HFFc6 (cell line): Measurements from ENCODE around the gene TP63. TPM values are rescaled to one million over a fixed set of nuclear protein-coding genes. Genes with fewer than 3 reads are reported as not detected.
"Not testable (repeated sequence)": the region's sequence is repeated elsewhere in the genome, so short reads cannot be mapped to it uniquely, and the experiment has no call there.

Source experiments
- DNase-seq: peaks from one replicate; pipeline ENCODE4 v3.0.0-alpha.2; 2018
- H3K27ac Mint-ChIP-seq: 2 replicates; pipeline ENCODE4 v1.8.0; 2020; ENCODE audit warnings: mild to moderate bottlenecking, mixed read lengths
- H3K27me3 Mint-ChIP-seq: 2 replicates; pipeline ENCODE4 v1.8.0; 2021; ENCODE audit warnings: mild to moderate bottlenecking, moderate library complexity, mixed read lengths; ENCODE audit not compliant: insufficient read depth
- H3K36me3 Mint-ChIP-seq: 2 replicates; pipeline ENCODE4 v1.8.0; 2021; ENCODE audit warnings: low read depth, mixed read lengths
- H3K4me1 Mint-ChIP-seq: 2 replicates; pipeline ENCODE4 v1.8.0; 2020; ENCODE audit warnings: low read depth, mixed read lengths
- H3K4me3 Mint-ChIP-seq: 2 replicates; pipeline ENCODE4 v1.8.0; 2020; ENCODE audit warnings: mild to moderate bottlenecking, moderate library complexity, mixed read lengths
- H3K9me3 Mint-ChIP-seq: 2 replicates; pipeline ENCODE4 v1.8.0; 2020; ENCODE audit warnings: mild to moderate bottlenecking, mixed read lengths
- CTCF ChIP-seq: fragments of 200-600 bp; sonication (generic); IDR thresholded peaks from 2 replicates; pipeline ENCODE4 v1.5.0; 2021; ENCODE audit warnings: antibody characterized with exemption, mild to moderate bottlenecking
- total RNA-seq, 6 experiments: library from RNA; stranded (reverse); fragmentation: NEBNext Ultra II Directional; extraction: Animal tissue kit (Norgen Biotek cat#: 25700); gene quantifications; 2 replicates in 1 of 6; 3 replicates in 5 of 6; pipeline ENCODE4 v1.2.3, GENCODE V29; 2021

Gene TP63
- total RNA-seq, 6 experiments from 2014 or later, result not detected

- Mint-ChIP-seq H3K4me1 (no peaks in the 10 kb centered on the region), H3K9me3 (peaks cover 33% of the 10 kb centered on the region), H3K36me3 (peaks cover 6% of the 10 kb centered on the region; the same call in 1 of the 2 replicates), H3K27ac (no peak overlapping the region), H3K27me3 (no peaks in the 10 kb centered on the region; the same call in 1 of the 2 replicates), H3K4me3 (no peak overlapping the region)
- no peak for TF ChIP-seq CTCF
- no peak for DNase-seq
Observed at GRCh38 chr3:189748046-189748445, 116.9 kb downstream of the TP63 start.

- not testable (repeated sequence) for H3K27me3 Mint-ChIP-seq, H3K4me3 Mint-ChIP-seq, DNase-seq, H3K4me1 Mint-ChIP-seq, H3K9me3 Mint-ChIP-seq, H3K36me3 Mint-ChIP-seq, H3K27ac Mint-ChIP-seq
Observed at GRCh38 chr3:189750972-189751371, 119.8 kb downstream of the TP63 start.

GRCh38 chr3:189754356-189754755 is 123.2 kb downstream of the TP63 start:
- TF ChIP-seq CTCF, result no peak
- no peak for DNase-seq
- Mint-ChIP-seq H3K9me3 (peaks cover 4% of the 10 kb centered on the region), H3K4me1 (no peaks in the 10 kb centered on the region), H3K27ac (no peak overlapping the region), H3K27me3 (no peaks in the 10 kb centered on the region; the same call in none of the 2 replicates), H3K4me3 (no peak overlapping the region), H3K36me3 (no peaks in the 10 kb centered on the region)

GRCh38 chr3:189756582-189757078 is 125.4 kb downstream of the TP63 start:
- no peak for DNase-seq
- no peak overlapping the region for H3K4me3 Mint-ChIP-seq
- no peaks in the 10 kb centered on the region for H3K4me1 Mint-ChIP-seq
- no peaks in the 10 kb centered on the region for H3K36me3 Mint-ChIP-seq
- no peak for TF ChIP-seq CTCF
- H3K27me3 Mint-ChIP-seq, result no peaks in the 10 kb centered on the region; the same call in 1 of the 2 replicates
- H3K27ac Mint-ChIP-seq, result no peak overlapping the region
- peaks cover 10% of the 10 kb centered on the region for H3K9me3 Mint-ChIP-seq

- no peaks in the 10 kb centered on the region for H3K4me1 Mint-ChIP-seq
Observed at GRCh38 chr3:189758186-189758585, 127.0 kb downstream of the TP63 start.

GRCh38 chr3:189766416-189766815 is 135.2 kb downstream of the TP63 start:
- TF ChIP-seq CTCF, result no peak
- Mint-ChIP-seq H3K27me3 (no peaks in the 10 kb centered on the region; the same call in 1 of the 2 replicates), H3K9me3 (peaks cover 6% of the 10 kb centered on the region), H3K27ac (no peak overlapping the region), H3K36me3 (no peaks in the 10 kb centered on the region), H3K4me1 (no peaks in the 10 kb centered on the region), H3K4me3 (no peak overlapping the region)
- DNase-seq, result no peak

More at GRCh38 chr3:189758186-189758585, 127.0 kb downstream of the TP63 start:
- Mint-ChIP-seq H3K27ac (no peak overlapping the region), H3K27me3 (no peaks in the 10 kb centered on the region; the same call in 1 of the 2 replicates), H3K4me3 (no peak overlapping the region), H3K9me3 (peaks cover 9% of the 10 kb centered on the region), H3K36me3 (no peaks in the 10 kb centered on the region)
- no peak for TF ChIP-seq CTCF
- DNase-seq, result no peak
